HepG2 (cell line): ENCODE results near the gene ATPAF2. TPM values are rescaled to one million over a fixed set of nuclear protein-coding genes. Genes with fewer than 3 reads are reported as not detected.

ENCODE experiments used
- ARID3A ChIP-seq: IDR thresholded peaks from 2 replicates; pipeline ENCODE4 v1.6.1; 2012; ENCODE audit warnings: low read depth, low read length, improper control_type of control experiment
- CEBPG ChIP-seq: IDR thresholded peaks from 2 replicates; pipeline ENCODE4 v1.6.1; 2016
- EP300 ChIP-seq, 3 experiments: sonication (generic) in 1 of 3; formaldehyde crosslinking in 1 of 3; IDR thresholded peaks; 2 replicates each; pipeline versions ENCODE4 v1.5.1 to v1.6.1; 2011 to 2020; ENCODE audit warnings: low read depth in 2 of 3, low read length in 2 of 3, borderline replicate concordance in 1 of 3, improper control_type of control experiment in 1 of 3, mild to moderate bottlenecking in 1 of 3, missing genetic modification reagents in 1 of 3, moderate library complexity in 1 of 3
- FOSL2 ChIP-seq: sonication (generic); formaldehyde crosslinking; IDR thresholded peaks from 2 replicates; pipeline ENCODE4 v1.4.0; 2020; ENCODE audit warnings: missing genetic modification reagents
- GATAD2A ChIP-seq: IDR thresholded peaks from 2 replicates; pipeline ENCODE4 v1.6.1; 2016
- HMG20A ChIP-seq: IDR thresholded peaks from 2 replicates; pipeline ENCODE4 v1.6.1; 2016; ENCODE audit warnings: borderline replicate concordance
- HNF4A ChIP-seq: sonication (generic); formaldehyde crosslinking; IDR thresholded peaks from 2 replicates; pipeline ENCODE4 v1.4.0; 2020; ENCODE audit warnings: missing genetic modification reagents
- HNF4G ChIP-seq, 2 experiments: sonication (generic) in 1 of 2; formaldehyde crosslinking in 1 of 2; IDR thresholded peaks; 2 replicates each; pipeline versions ENCODE4 v1.4.0 to v1.6.1; 2011 to 2020; ENCODE audit warnings: borderline replicate concordance in 2 of 2, low read depth in 2 of 2, mild to moderate bottlenecking in 2 of 2, low read length in 1 of 2, missing genetic modification reagents in 1 of 2, moderate library complexity in 1 of 2
- MAFF ChIP-seq: IDR thresholded peaks from 2 replicates; pipeline ENCODE4 v1.6.1; 2011; ENCODE audit warnings: low read depth, low read length, improper control_type of control experiment
- MIXL1 ChIP-seq: IDR thresholded peaks from 2 replicates; pipeline ENCODE4 v1.6.1; 2016
- MXD4 ChIP-seq: IDR thresholded peaks from 2 replicates; pipeline ENCODE4 v1.6.1; 2016; ENCODE audit warnings: mild to moderate bottlenecking, missing biosample characterization, missing genetic modification reagents
- NR2F2 ChIP-seq: IDR thresholded peaks from 2 replicates; pipeline ENCODE4 v1.6.1; 2012; ENCODE audit warnings: low read depth, inconsistent platforms, borderline replicate concordance
- PRPF4 ChIP-seq: fragments of 200-400 bp; formaldehyde crosslinking; IDR thresholded peaks from 2 replicates; pipeline ENCODE4 v1.6.1; 2016; ENCODE audit warnings: low read length, low read depth; ENCODE audit not compliant: poor library complexity, severe bottlenecking
- SALL1 ChIP-seq: sonication (generic); formaldehyde crosslinking; IDR thresholded peaks from 2 replicates; pipeline ENCODE4 v1.8.0; 2022; ENCODE audit warnings: mild to moderate bottlenecking, missing genetic modification reagents
- ZMYM4 ChIP-seq: sonication (generic); formaldehyde crosslinking; IDR thresholded peaks from 2 replicates; pipeline ENCODE4 v1.8.1; 2023; ENCODE audit warnings: mild to moderate bottlenecking, missing genetic modification reagents
- polyA plus RNA-seq, 8 experiments: library from polyadenylated mRNA; depleted of rRNA in 3 of 8; stranded (reverse) in 7 of 8; unstranded in 1 of 8; fragments of >200 nt; fragmentation: Illumina TruSeq in 4 of 8; extraction: Trizol in 4 of 8; gene quantifications; 2 replicates each; pipeline versions ENCODE4 v1.2.1 to v1.2.3, GENCODE V29; 2011 to 2016; ENCODE audit warnings: low read depth in 4 of 8, missing spikeins in 1 of 8, mixed read lengths in 1 of 8; ENCODE audit not compliant: insufficient read depth in 1 of 8
- total RNA-seq, 5 experiments: library from RNA; depleted of rRNA; stranded (reverse); fragments of >200 nt; fragmentation: Illumina TruSeq; extraction: Trizol; gene quantifications; 2 replicates each; pipeline ENCODE4 v1.2.3, GENCODE V29; 2016; ENCODE audit warnings: low read depth in 1 of 5
- TF ChIP-seq, protein P1 (sequence below): IDR thresholded peaks from 2 replicates; pipeline ENCODE4 v1.6.1; 2016; ENCODE audit warnings: mild to moderate bottlenecking
- TF ChIP-seq, protein P2 (sequence below): sonication (generic); formaldehyde crosslinking; IDR thresholded peaks from 2 replicates; pipeline ENCODE4 v1.4.0; 2020; ENCODE audit warnings: missing genetic modification reagents
- TF ChIP-seq, protein P3 (sequence below): IDR thresholded peaks from 2 replicates; pipeline ENCODE4 v1.6.1; 2016; ENCODE audit warnings: low read depth, missing genetic modification reagents, missing compliant biosample characterization

Gene ATPAF2
- total and polyA plus RNA-seq, 2 of the 13 experiments (the other 11 are each of a cell fraction or from before 2014, with no cell fraction given), result 15.0 to 16.5 TPM

GRCh38 chr17:18017958-18018357, 21.0 kb downstream of the ATPAF2 start (continued):
- TF ChIP-seq FOSL2 (CRISPR knock-in tag) (0 out of 2 replicates have a peak, but pooled peaks have one; percentile 6), MAFF (no peak; the same call in 1 of the 2 replicates), SALL1 (peak; percentile 27; the same call in 1 of the 2 replicates), GATAD2A (CRISPR knock-in tag) (peak; percentile 77), EP300 (IDR thresholded peaks at IDR 0.05; ENCODE audit: low read depth in 2 of 2, low read length in 2 of 2) (peak in 1 of 2 experiments; percentile 78; a peak in 1 of 4 replicates), EP300 (CRISPR knock-in tag; IDR thresholded peaks at IDR 0.05; ENCODE audit: borderline replicate concordance) (peak; percentile 37; the same call in 1 of the 2 replicates), MIXL1 (CRISPR knock-in tag) (peak; percentile 38; the same call in 1 of the 2 replicates), HNF4A (peak; percentile 87), ZMYM4 (CRISPR knock-in tag) (0 out of 2 replicates have a peak, but pooled peaks have one; percentile 16), HMG20A (peak; percentile 47; the same call in 1 of the 2 replicates), MXD4 (CRISPR knock-in tag) (peak; percentile 19; the same call in 1 of the 2 replicates), ARID3A (peak; percentile 50; the same call in 1 of the 2 replicates), NR2F2 (0 out of 2 replicates have a peak, but pooled peaks have one; percentile 11), HNF4G (IDR thresholded peaks at IDR 0.05; ENCODE audit: borderline replicate concordance, low read depth, low read length) (peak; percentile 20; the same call in 1 of the 2 replicates), HNF4G (CRISPR knock-in tag; IDR thresholded peaks at IDR 0.05; ENCODE audit: borderline replicate concordance, low read depth) (no peak), CEBPG (CRISPR knock-in tag) (peak; percentile 59), PRPF4 (no peak)
- TF ChIP-seq, protein P1, sequence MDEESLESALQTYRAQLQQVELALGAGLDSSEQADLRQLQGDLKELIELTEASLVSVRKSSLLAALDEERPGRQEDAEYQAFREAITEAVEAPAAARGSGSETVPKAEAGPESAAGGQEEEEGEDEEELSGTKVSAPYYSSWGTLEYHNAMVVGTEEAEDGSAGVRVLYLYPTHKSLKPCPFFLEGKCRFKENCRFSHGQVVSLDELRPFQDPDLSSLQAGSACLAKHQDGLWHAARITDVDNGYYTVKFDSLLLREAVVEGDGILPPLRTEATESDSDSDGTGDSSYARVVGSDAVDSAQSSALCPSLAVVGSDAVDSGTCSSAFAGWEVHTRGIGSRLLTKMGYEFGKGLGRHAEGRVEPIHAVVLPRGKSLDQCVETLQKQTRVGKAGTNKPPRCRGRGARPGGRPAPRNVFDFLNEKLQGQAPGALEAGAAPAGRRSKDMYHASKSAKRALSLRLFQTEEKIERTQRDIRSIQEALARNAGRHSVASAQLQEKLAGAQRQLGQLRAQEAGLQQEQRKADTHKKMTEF (CRISPR knock-in tag), result peak; percentile 39; the same call in 1 of the 2 replicates
- TF ChIP-seq, protein P2, sequence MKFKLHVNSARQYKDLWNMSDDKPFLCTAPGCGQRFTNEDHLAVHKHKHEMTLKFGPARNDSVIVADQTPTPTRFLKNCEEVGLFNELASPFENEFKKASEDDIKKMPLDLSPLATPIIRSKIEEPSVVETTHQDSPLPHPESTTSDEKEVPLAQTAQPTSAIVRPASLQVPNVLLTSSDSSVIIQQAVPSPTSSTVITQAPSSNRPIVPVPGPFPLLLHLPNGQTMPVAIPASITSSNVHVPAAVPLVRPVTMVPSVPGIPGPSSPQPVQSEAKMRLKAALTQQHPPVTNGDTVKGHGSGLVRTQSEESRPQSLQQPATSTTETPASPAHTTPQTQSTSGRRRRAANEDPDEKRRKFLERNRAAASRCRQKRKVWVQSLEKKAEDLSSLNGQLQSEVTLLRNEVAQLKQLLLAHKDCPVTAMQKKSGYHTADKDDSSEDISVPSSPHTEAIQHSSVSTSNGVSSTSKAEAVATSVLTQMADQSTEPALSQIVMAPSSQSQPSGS (CRISPR knock-in tag), result peak; percentile 32; the same call in 1 of the 2 replicates
- TF ChIP-seq, protein P3, sequence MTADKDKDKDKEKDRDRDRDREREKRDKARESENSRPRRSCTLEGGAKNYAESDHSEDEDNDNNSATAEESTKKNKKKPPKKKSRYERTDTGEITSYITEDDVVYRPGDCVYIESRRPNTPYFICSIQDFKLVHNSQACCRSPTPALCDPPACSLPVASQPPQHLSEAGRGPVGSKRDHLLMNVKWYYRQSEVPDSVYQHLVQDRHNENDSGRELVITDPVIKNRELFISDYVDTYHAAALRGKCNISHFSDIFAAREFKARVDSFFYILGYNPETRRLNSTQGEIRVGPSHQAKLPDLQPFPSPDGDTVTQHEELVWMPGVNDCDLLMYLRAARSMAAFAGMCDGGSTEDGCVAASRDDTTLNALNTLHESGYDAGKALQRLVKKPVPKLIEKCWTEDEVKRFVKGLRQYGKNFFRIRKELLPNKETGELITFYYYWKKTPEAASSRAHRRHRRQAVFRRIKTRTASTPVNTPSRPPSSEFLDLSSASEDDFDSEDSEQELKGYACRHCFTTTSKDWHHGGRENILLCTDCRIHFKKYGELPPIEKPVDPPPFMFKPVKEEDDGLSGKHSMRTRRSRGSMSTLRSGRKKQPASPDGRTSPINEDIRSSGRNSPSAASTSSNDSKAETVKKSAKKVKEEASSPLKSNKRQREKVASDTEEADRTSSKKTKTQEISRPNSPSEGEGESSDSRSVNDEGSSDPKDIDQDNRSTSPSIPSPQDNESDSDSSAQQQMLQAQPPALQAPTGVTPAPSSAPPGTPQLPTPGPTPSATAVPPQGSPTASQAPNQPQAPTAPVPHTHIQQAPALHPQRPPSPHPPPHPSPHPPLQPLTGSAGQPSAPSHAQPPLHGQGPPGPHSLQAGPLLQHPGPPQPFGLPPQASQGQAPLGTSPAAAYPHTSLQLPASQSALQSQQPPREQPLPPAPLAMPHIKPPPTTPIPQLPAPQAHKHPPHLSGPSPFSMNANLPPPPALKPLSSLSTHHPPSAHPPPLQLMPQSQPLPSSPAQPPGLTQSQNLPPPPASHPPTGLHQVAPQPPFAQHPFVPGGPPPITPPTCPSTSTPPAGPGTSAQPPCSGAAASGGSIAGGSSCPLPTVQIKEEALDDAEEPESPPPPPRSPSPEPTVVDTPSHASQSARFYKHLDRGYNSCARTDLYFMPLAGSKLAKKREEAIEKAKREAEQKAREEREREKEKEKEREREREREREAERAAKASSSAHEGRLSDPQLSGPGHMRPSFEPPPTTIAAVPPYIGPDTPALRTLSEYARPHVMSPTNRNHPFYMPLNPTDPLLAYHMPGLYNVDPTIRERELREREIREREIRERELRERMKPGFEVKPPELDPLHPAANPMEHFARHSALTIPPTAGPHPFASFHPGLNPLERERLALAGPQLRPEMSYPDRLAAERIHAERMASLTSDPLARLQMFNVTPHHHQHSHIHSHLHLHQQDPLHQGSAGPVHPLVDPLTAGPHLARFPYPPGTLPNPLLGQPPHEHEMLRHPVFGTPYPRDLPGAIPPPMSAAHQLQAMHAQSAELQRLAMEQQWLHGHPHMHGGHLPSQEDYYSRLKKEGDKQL (CRISPR knock-in tag), result 0 out of 2 replicates have a peak, but pooled peaks have one; percentile 22
